Kasumi-1 (cell line): ENCODE measurements around the gene PCID2.
A peak's percentile ranks its signal among the peaks of the same experiment; 100 is the strongest.

Source experiments
- DNase-seq, 2 experiments: peaks; one replicate each; lab custom pipeline; 2025; lab: John Stamatoyannopoulos, UW

PCID2 gene

GRCh38 chr13:113219256-113219940 is 10.9 kb upstream of the PCID2 start:
- no peak for DNase-seq

- DNase-seq, result no peak
These were observed 10.1 kb upstream of the PCID2 start for GRCh38 chr13:113218586-113218985.

- DNase-seq, result no peak
These were observed 8.0 kb upstream of the PCID2 start for GRCh38 chr13:113216254-113217048.

GRCh38 chr13:113211774-113212173 is 3.3 kb upstream of the PCID2 start:
- DNase-seq, result peak; percentile 9 to 17

GRCh38 chr13:113210833-113211232 is 2.4 kb upstream of the PCID2 start:
- peak; percentile 5 to 10 for DNase-seq

GRCh38 chr13:113209759-113210421 is 1.4 kb upstream of the PCID2 start:
- DNase-seq, result peak; percentile 59

GRCh38 chr13:113209336-113209758 is 878 bp upstream of the PCID2 start, which contains the start of gene CUL4A:
TSS of gene CUL4A (plus strand) at chr13:113209613. CDS start at chr13:113209628, 15 bp downstream.
- DNase-seq, result peak; percentile 35 to 54

GRCh38 chr13:113207890-113208420 is 514 bp downstream of the PCID2 start:
- peak in 1 of 2 experiments; percentile 10 for DNase-seq

- no peak for DNase-seq
These were observed 1.0 kb downstream of the PCID2 start for GRCh38 chr13:113207460-113207859.

GRCh38 chr13:113205428-113205931 is 3.0 kb downstream of the PCID2 start:
- no peak for DNase-seq

- DNase-seq, result no peak
These were observed 4.1 kb downstream of the PCID2 start for GRCh38 chr13:113204378-113204734.

- DNase-seq, result no peak
These were observed 4.7 kb downstream of the PCID2 start for GRCh38 chr13:113203507-113204377.

GRCh38 chr13:113202912-113203311 is 5.6 kb downstream of the PCID2 start:
- DNase-seq, result no peak

GRCh38 chr13:113201815-113202214 is 6.7 kb downstream of the PCID2 start:
- no peak for DNase-seq

- DNase-seq, result no peak
These were observed 11.3 kb downstream of the PCID2 start for GRCh38 chr13:113196970-113197737.

GRCh38 chr13:113195360-113195759 is 13.1 kb downstream of the PCID2 start:
- DNase-seq, result no peak

GRCh38 chr13:113192902-113193301 is 15.6 kb downstream of the PCID2 start:
- no peak for DNase-seq

- no peak for DNase-seq
These were observed 16.2 kb downstream of the PCID2 start for GRCh38 chr13:113192279-113192678.

GRCh38 chr13:113190181-113190580 is 18.3 kb downstream of the PCID2 start:
- DNase-seq, result no peak

GRCh38 chr13:113187883-113188665 is 20.4 kb downstream of the PCID2 start:
- no peak for DNase-seq
